ENCODE results near the gene MYO18A. TPM values are rescaled to one million over a fixed set of nuclear protein-coding genes. Genes with fewer than 3 reads are reported as not detected.

The MYO18A gene
- polyA plus RNA-seq, 1 donor (not counting 4 experiments of a cell fraction or from before 2014, with no cell fraction given): 20.0 TPM

- peak overlapping the region; percentile 91 for H3K9ac ChIP-seq (ENCODE audit: control insufficient read depth, extremely low read depth, insufficient read depth, low read length)
- H2AFZ ChIP-seq (ENCODE audit: control insufficient read depth, low read length): no peak overlapping the region
- peaks cover 46% of the 10 kb centered on the region for H3K4me1 ChIP-seq (ENCODE audit: control insufficient read depth, extremely low read depth, insufficient read depth, low read length)
- DNase-seq (ENCODE audit: low read depth, low spot score) (peak; percentile 90), FAIRE-seq (peak; percentile 49)
- peaks cover 33% of the 10 kb centered on the region for H3K79me2 ChIP-seq (ENCODE audit: control insufficient read depth, insufficient read depth, low read length)
- dilution Hi-C loops (cut with MboI; ENCODE audit: extremely low pct_ligation_motif_present, low sequenced_read_pairs): no loop called here
- peak overlapping the region; percentile 74 for H3K4me2 ChIP-seq (ENCODE audit: control insufficient read depth, extremely low read depth, insufficient read depth, low read depth, low read length)
- no peaks in the 10 kb centered on the region for H4K20me1 ChIP-seq (ENCODE audit: control insufficient read depth, extremely low read depth, insufficient read depth, low read length)
- H3K4me3 ChIP-seq (ENCODE audit: control insufficient read depth in 2 of 3, extremely low read depth in 1 of 3, insufficient read depth in 2 of 3, low read depth in 1 of 3, low read length in 3 of 3): peak overlapping the region; percentile 55 to 87 (median 78)
- TF ChIP-seq EZH2 (IDR thresholded peaks at IDR 0.05; ENCODE audit: low read length) (no peak), CTCF (optimal IDR thresholded peaks at IDR 0.05 in 1 of 3, IDR thresholded peaks at IDR 0.05 in 1 of 3, conservative IDR thresholded peaks at IDR 0.05 in 1 of 3; ENCODE audit: extremely low read depth in 1 of 3, insufficient read depth in 2 of 3, low read length in 3 of 3) (no peak)
- no peaks in the 10 kb centered on the region for H3K27me3 ChIP-seq (ENCODE audit: control insufficient read depth, extremely low read depth, insufficient read depth, low read length)
- H3K36me3 ChIP-seq (ENCODE audit: control insufficient read depth in 2 of 2, extremely low read depth in 1 of 2, insufficient read depth in 2 of 2, low read length in 2 of 2): no peaks in the 10 kb centered on the region
- no peaks in the 10 kb centered on the region for H3K9me3 ChIP-seq (ENCODE audit: control insufficient read depth, low read depth, low read length)
- H3K27ac ChIP-seq (ENCODE audit: control insufficient read depth, insufficient read depth, low read length): peak overlapping the region; percentile 93
- no peaks in the 10 kb centered on the region for H3K9me1 ChIP-seq (ENCODE audit: control insufficient read depth, extremely low read depth, insufficient read depth, low read length)
Observed at GRCh38 chr17:29179232-29180033, 765 bp downstream of the MYO18A start.

GRCh38 chr17:29178750-29179231 is 1.4 kb downstream of the MYO18A start:
- H3K4me2 ChIP-seq (ENCODE audit: control insufficient read depth, extremely low read depth, insufficient read depth, low read depth, low read length): peak overlapping the region; percentile 74
- peak overlapping the region; percentile 91 for H3K9ac ChIP-seq (ENCODE audit: control insufficient read depth, extremely low read depth, insufficient read depth, low read length)
- H3K4me1 ChIP-seq (ENCODE audit: control insufficient read depth, extremely low read depth, insufficient read depth, low read length): peaks cover 46% of the 10 kb centered on the region
- peak overlapping the region; percentile 55 to 87 (median 78) for H3K4me3 ChIP-seq (ENCODE audit: control insufficient read depth in 2 of 3, extremely low read depth in 1 of 3, insufficient read depth in 2 of 3, low read depth in 1 of 3, low read length in 3 of 3)
- no peaks in the 10 kb centered on the region for H3K9me1 ChIP-seq (ENCODE audit: control insufficient read depth, extremely low read depth, insufficient read depth, low read length)
- no peaks in the 10 kb centered on the region for H3K27me3 ChIP-seq (ENCODE audit: control insufficient read depth, extremely low read depth, insufficient read depth, low read length)
- TF ChIP-seq CTCF (optimal IDR thresholded peaks at IDR 0.05 in 1 of 3, IDR thresholded peaks at IDR 0.05 in 1 of 3, conservative IDR thresholded peaks at IDR 0.05 in 1 of 3; ENCODE audit: extremely low read depth in 1 of 3, insufficient read depth in 2 of 3, low read length in 3 of 3) (no peak), EZH2 (IDR thresholded peaks at IDR 0.05; ENCODE audit: low read length) (no peak)
- FAIRE-seq (peak; percentile 93), DNase-seq (ENCODE audit: low read depth, low spot score) (peak; percentile 81)
- H2AFZ ChIP-seq (ENCODE audit: control insufficient read depth, low read length): no peak overlapping the region
- dilution Hi-C loops (cut with MboI; ENCODE audit: extremely low pct_ligation_motif_present, low sequenced_read_pairs): no loop called here
- H3K36me3 ChIP-seq (ENCODE audit: control insufficient read depth in 2 of 2, extremely low read depth in 1 of 2, insufficient read depth in 2 of 2, low read length in 2 of 2): no peaks in the 10 kb centered on the region
- peak overlapping the region; percentile 93 for H3K27ac ChIP-seq (ENCODE audit: control insufficient read depth, insufficient read depth, low read length)
- no peaks in the 10 kb centered on the region for H3K9me3 ChIP-seq (ENCODE audit: control insufficient read depth, low read depth, low read length)
- H3K79me2 ChIP-seq (ENCODE audit: control insufficient read depth, insufficient read depth, low read length): peaks cover 39% of the 10 kb centered on the region
- H4K20me1 ChIP-seq (ENCODE audit: control insufficient read depth, extremely low read depth, insufficient read depth, low read length): no peaks in the 10 kb centered on the region

All from keratinocyte (primary cell).